GM19193 (cell line): ENCODE measurements around the gene CRMP1.

Source experiments
- POLR2A ChIP-seq: IDR thresholded peaks from 4 replicates; pipeline ENCODE4 v1.6.1; 2011; ENCODE audit not compliant: insufficient read depth, insufficient read length; ENCODE audit errors: extremely low read depth

The CRMP1 gene

GRCh38 chr4:5925419-5926200 lies 32.7 kb upstream of the CRMP1 start:
- TF ChIP-seq POLR2A = no peak

DNA sequence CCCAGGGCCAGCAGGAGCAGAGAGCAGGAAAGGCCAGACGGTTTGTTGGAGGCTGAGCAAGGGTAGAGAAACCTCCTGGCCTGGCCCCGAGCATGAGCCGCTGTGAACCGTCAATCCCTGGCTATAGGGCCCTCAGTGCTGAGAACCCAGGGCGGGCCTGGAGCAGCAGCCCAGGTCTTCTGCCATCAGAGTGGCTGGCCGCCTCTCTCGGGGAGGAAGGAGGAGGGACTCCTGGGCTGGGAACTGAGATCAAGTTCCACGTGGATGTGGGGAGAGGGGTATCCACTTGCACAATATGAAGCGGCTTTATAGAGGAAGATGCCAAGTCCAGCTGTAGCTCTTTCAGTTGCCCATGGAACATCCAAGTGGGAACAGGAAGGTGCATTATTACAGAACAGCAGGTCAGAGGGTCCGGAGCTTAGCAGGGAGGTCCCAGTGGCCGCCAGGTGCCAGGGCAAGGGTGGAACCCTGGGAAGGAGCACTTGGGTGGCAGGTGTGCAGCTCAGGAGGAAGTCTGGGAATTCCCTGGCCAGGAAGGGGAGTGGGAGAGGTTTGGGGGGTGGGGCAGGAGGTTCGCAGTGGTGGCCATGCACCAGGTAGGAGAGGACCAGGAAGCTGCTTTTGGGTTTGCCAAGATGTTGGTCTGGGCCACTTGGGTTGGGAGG lies 31.7 kb upstream of the CRMP1 start:
- no peak for TF ChIP-seq POLR2A

DNA sequence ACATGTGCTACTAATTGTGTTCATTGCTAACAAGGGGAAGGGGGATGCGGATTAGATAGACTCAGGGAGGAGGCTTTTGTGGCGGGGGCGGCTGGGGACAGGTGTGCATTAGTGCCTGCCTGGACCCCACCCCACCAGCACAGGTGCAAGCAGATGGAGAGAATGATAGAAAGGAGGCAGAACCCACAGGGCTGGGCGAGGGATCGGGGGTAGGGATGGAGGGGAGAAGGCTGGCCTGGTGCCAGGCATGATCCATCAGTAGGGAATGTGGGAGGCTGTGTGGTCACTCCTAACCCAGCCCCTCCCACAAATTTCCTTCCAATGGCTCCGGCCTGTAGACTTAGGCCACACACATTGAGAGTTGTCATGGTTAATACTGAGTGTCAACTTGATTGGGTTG lies 30.5 kb upstream of the CRMP1 start:
- no peak for TF ChIP-seq POLR2A

DNA sequence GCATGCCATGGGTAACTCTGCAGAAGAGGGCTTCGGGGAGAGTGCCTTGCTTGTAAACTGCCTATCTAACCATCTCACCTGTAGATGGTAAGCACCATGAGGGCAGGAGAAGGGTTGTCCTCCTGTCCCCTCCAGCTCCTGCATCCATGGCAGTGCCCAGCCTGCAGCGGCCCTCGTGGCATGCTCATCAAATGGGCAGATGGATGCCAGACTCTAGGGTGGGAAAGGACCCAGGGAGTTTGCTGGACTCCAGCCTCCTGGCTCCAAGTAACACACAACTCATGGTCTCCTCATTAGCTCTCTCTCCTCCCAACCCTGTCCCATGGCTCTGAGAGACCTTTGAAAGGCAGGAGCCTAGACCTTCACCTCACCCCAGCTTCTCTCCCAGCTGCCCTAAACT lies 29.7 kb upstream of the CRMP1 start:
- TF ChIP-seq POLR2A = no peak

GRCh38 chr4:5921981-5922380 lies 29.1 kb upstream of the CRMP1 start:
- TF ChIP-seq POLR2A = no peak

GRCh38 chr4:5921101-5921980 lies 28.5 kb upstream of the CRMP1 start:
- no peak for TF ChIP-seq POLR2A

- no peak for TF ChIP-seq POLR2A
These were observed 26.7 kb upstream of the CRMP1 start for GRCh38 chr4:5919571-5919970.

GRCh38 chr4:5919044-5919443 lies 26.2 kb upstream of the CRMP1 start:
- no peak for TF ChIP-seq POLR2A

DNA sequence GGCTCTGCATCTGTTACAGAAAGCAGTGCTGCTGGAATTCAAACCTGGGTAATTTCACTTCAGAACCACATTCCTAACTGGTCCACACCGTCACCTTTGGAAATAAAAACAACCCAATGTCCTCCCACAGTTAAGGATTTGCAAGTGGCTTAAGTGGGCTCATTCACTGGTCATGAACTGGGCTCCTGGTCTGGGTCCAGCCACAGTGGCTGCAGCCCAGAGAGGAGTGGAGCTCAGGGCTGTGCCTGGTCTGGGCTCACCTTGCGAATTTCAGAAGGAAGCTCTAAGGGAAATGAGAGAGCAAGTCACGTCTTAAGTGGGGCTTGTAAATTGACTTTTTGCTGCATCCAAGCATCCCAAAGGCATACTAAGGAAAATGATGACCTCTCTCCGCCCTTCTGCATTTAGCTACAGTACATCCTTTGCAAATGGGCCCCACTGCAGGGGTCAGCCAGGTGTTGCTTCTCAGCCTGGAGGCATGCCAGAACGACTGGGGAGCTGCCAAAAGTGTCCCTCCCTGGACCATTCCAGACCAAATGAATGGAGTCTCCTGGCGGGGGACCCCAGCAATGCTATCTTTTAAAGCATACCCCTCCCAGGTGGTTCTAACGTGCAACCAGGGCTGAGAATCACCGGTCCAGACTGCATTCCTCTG lies 25.6 kb upstream of the CRMP1 start:
- TF ChIP-seq POLR2A = no peak

- TF ChIP-seq POLR2A = no peak
These were observed 24.8 kb upstream of the CRMP1 start for GRCh38 chr4:5917672-5918071.

DNA sequence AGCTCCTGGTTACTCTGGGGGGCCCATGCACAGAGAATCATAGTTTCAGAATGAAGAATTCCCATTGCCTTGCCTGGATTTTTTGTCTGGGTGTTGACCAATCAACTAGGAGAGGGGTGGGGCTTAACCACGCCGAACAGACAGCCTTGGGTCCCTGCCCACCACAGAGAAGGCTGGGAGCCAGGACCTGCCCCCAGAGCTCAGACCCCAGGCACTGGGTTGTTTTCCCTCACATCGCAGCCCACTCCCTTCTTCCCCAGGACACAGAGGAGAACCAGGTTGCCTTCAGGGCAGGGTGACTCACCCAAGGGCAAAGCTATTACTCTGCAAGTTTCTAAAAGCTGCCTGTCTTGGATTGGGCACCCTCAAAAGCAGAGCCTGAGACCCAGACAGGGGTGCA lies 23.3 kb upstream of the CRMP1 start:
- TF ChIP-seq POLR2A = no peak

DNA sequence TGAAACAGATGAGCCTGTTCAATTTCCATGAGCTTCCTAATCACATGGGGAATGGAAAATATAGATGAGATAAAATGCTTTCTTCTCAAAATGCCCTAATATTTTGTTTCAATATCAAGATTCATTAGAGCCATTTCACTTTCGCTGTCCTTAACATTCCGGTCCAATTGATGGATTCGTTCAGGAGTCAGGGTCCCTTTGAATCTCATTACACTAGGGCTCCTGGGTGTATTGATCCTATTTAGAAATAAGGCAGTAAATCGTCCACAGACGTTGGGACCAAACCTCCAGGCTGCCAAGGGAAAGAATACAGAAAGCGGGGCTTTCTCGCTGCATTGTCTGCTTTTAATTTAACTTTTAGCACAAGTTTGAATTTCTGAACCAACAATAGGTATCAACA lies 20.6 kb upstream of the CRMP1 start:
- TF ChIP-seq POLR2A = no peak

- TF ChIP-seq POLR2A = no peak
These were observed 19.7 kb upstream of the CRMP1 start for GRCh38 chr4:5912614-5913019.

GRCh38 chr4:5908876-5909427 lies 16.1 kb upstream of the CRMP1 start:
- no peak for TF ChIP-seq POLR2A

DNA sequence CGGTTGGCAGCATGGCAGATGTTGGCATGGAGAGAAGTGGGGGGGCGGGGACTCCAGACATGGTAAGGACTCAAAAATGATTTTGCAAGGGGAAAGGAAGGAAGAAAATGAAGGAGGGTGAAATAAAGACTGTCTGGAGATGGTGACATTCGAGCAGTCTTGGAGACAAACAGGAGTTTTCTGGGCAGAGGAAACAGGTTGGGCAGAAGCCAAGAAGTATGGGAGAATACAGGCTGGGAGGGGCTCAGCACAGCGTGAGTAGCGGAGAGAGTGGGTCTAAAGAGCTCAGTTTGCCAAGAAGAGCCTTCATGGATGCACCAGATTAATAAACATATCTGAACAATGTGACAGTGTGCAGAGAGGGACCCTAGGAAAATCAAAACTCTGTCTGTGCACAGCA lies 13.3 kb upstream of the CRMP1 start:
- no peak for TF ChIP-seq POLR2A

DNA sequence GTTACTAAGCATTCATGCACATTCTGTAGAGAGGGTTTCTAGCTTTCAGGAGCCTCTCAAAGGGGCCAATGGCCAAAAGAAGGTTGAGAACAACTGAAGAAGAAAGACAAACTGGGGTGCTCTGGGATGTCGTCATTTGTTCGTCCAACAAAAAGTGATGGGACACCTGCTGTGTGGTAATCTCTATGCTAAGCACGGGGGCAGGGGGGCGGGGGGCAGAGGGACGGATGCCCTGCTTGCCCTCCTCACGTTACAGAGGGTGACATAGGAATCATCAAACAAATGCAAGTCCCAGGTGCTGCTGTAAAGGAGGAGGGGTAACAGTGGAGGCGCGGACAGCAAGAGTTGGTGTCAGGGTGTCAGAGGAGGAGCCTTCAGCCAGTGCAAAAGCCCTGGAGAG lies 12.8 kb upstream of the CRMP1 start:
- TF ChIP-seq POLR2A = no peak

GRCh38 chr4:5900844-5901243 lies 8.0 kb upstream of the CRMP1 start:
- no peak for TF ChIP-seq POLR2A
